GM21825 (cell line): Measurements from ENCODE around the gene SMARCB1.
A peak's percentile ranks its signal among the peaks of the same experiment; 100 is the strongest.

Experiments used
- ATAC-seq: cut with Tn5 transposase; IDR thresholded peaks from one replicate; pipeline ENCODE4 v1.9.1; 2021; ENCODE audit warnings: mild to moderate bottlenecking, moderate library complexity; ENCODE audit not compliant: unreplicated experiment

The SMARCB1 gene

GRCh38 chr22:23801238-23801821, 14.6 kb downstream of the SMARCB1 start:
- ATAC-seq, result peak; percentile 12

- ATAC-seq, result no peak
Observed at GRCh38 chr22:23801886-23802377, 15.2 kb downstream of the SMARCB1 start.

DNA sequence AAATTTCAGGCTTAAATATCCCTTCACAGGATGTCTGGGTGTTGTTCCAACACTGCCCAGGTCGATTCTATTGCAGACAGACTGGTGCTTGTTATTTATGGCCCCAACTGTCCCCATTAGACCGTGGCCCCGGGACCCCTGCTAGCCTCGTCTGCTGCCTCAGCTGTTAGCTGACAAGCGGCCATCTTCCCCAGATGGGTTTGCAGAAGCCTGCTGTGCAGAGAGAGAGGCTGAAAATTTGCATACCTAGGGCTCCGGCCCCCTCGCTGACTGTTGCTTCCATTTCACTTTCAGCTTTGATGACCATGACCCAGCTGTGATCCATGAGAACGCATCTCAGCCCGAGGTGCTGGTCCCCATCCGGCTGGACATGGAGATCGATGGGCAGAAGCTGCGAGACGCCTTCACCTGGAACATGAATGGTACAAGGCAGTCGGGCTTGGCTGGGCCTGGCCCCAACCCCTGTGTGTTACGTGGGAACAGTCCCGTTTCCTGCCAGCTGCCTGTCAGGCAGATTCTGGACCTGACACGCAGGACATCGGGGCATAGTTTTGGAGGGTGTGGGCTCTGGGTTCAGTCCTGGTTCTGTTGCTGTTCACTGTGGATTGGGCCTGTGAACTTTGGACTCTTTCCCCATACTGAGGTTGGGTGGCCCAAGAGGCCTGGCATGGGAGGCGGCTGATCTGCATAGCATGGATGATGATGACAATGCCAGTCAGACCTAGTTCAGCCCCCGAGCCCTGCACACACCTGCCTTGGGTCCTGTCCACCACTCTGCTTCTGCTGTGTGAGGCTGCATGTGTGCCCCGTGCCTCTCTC, 16.4 kb downstream of the SMARCB1 start:
- no peak for ATAC-seq

GRCh38 chr22:23804781-23805291, 18.1 kb downstream of the SMARCB1 start:
- ATAC-seq, result no peak

GRCh38 chr22:23806837-23807236, 20.1 kb downstream of the SMARCB1 start:
- no peak for ATAC-seq

- no peak for ATAC-seq
Observed at GRCh38 chr22:23812378-23812777, 25.6 kb downstream of the SMARCB1 start.

- ATAC-seq, result no peak
Observed at GRCh38 chr22:23815541-23816155, 28.9 kb downstream of the SMARCB1 start.

GRCh38 chr22:23816156-23816976, 29.6 kb downstream of the SMARCB1 start:
- ATAC-seq, result no peak

DNA sequence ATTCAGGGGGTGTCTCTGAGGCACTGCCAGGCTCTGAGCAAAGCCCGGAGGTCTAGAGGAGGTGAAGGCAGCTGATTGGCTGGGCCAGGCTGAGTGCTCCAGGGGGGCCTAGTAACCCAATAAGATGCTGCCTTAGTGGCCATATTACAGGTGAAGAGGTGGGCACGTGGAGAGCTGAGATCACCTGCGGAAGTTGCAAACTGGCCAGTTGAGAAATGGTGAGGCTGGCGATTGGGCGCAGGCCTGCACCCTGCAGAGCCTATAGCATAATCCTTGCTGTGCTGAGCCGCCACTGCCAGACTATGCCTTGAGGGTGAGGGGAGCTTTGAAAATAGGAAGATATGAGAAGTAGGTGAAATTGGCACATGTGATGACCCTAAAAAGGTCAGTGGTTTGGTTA, 30.4 kb downstream of the SMARCB1 start:
- no peak for ATAC-seq

GRCh38 chr22:23818541-23818940, 31.8 kb downstream of the SMARCB1 start:
- ATAC-seq, result no peak

- no peak for ATAC-seq
Observed at GRCh38 chr22:23820748-23821211, 34.0 kb downstream of the SMARCB1 start.

DNA sequence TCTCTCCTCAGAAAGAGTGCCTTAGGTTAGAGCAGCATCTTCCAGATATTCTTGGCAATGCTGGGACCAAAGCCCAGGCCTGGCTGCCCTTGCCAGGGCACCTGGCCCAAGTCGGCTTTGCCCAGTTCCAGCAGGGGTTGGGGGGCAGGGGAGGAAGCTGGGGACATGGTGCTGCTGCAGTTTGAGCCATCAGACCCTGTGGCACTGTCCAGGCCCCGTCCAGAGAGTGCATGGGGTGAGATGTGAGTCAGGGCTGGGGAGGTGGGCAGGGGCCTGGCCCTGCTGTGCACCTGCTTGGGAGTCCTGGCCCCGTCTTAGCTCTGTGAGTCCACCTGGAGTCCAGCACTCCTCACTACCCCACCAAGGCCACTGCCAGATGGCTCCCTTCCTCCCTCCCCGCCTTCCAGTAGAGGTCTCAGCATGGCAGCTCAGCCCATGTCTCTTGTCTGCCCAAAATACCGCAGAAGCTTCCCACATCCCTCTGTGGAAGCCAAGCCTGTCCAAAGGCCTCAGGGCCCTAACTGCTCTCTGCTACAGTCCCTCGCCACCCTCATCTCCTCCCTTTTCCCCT, 35.4 kb downstream of the SMARCB1 start:
- no peak for ATAC-seq

DNA sequence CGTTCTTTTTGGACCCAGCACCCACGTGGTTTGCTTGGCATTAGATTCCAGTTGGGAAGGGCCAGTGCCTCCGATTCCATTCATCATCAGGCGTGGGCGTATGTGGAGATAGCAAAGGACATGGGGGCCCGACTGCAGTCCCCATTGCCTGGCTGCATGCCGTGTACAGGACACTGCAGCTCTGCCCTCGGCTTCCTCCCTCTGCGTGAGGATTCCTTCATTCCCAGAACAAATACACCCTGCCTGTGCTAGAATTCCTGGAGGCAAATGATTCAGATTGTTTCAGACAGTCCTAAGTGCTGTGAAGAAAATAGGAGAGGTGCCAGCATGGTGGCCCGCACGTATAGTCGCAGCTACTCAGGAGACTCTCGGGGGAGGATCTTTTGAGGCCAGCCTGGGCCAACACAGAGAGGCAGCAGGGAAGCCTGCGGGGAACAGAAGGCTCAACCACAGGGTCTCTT, 36.6 kb downstream of the SMARCB1 start:
- no peak for ATAC-seq

DNA sequence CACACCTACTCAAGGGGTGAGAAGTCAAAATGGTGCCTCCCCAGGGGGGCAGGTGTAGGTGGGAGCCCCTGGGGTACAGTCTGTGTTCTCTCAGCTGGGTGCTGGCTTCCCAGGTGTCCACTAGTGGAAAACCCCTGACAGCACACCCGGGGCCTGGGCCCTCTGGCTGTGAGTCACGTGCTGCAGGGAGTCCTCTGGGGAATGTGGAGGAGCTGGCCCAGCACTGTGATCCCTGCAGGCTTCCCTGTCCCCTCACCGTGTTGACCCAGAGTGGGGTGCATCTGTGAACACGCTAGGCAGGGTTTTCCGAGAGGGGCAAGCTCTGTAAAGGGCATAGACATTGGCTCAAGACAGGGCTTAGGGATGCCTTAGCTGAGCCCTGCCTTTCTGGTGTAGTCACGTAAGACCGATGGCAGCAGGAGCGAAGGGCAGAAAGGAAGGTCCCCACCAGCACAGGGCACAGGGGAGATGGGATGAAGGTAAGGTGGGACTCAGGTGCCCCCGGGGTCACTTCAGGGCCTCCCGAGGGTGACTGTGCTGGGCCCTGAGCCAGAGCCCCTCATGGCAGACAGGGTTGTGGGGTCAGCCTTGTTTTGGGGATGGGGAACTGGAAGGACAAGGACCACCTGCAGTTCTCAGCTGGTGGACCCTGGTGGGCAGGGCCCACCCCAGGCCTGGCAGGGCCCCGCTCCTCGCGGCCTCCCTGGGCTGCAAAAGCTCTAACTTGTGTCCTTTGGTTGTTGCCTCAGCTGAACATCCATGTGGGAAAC, 37.9 kb downstream of the SMARCB1 start:
- no peak for ATAC-seq

GRCh38 chr22:23825246-23825905, 38.6 kb downstream of the SMARCB1 start:
- no peak for ATAC-seq

- ATAC-seq, result no peak
Observed at GRCh38 chr22:23826510-23827350, 40.0 kb downstream of the SMARCB1 start.

DNA sequence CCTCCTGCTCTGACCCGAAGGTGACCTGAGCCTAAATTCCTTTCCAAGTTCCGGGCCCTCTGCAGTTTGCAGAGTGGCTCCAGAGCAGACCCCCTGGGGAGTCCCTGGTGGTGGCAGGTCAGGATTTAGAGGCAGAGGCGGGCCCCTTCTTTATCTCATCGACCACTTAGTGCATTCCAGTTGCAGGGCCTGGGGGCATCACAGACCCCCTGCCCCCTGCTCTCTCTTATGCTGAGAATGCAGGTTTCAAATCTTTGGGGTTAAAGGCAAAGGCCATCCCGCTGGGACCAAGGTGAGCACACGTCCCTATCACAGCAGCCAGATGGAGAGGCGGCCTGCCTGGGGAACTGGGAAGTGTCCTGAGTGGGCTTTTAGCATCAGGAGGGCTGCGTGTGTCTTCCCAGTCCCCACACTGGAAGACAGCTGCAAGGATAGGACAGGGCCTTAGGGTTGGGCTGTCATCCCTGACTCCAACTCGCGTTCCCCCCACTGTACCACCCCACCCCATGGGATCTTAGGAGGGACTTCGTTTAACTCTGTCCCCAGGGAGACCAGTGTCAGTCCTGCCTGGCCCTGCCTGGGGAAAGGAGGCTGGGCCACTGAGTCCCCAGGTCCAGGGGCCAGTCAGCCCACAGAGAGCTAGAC, 40.7 kb downstream of the SMARCB1 start:
- ATAC-seq, result no peak
